Astrocyte (in vitro differentiated cells and primary cell): ENCODE results near the gene WSCD2. TPM values are rescaled to one million over a fixed set of nuclear protein-coding genes. Genes with fewer than 3 reads are reported as not detected.

Experiments used
- DNase-seq: peaks from one replicate; pipeline ENCODE4 v3.0.0-alpha.2; 2010; ENCODE audit warnings: low read depth
- FAIRE-seq: peaks from 2 replicates; lab custom pipeline; 2011; peaks lifted over from hg19 to GRCh38; lab: Jason Lieb, UNC
- H2AFZ ChIP-seq: 2 replicates; pipeline ENCODE4 v1.6.0; 2012; ENCODE audit warnings: low read depth, low read length, inconsistent platforms
- H3K27ac ChIP-seq: 2 replicates; pipeline ENCODE4 v1.5.1; 2011; ENCODE audit warnings: low read depth, low read length, inconsistent platforms
- H3K27me3 ChIP-seq: 2 replicates; pipeline ENCODE4 v1.6.0; 2011; ENCODE audit warnings: low read length, inconsistent platforms; ENCODE audit not compliant: insufficient read depth
- H3K36me3 ChIP-seq: 2 replicates; pipeline ENCODE4 v1.5.1; 2011; ENCODE audit warnings: low read length, inconsistent platforms; ENCODE audit not compliant: insufficient read depth
- H3K4me1 ChIP-seq: 2 replicates; pipeline ENCODE4 v1.5.1; 2011; ENCODE audit warnings: low read length, inconsistent platforms; ENCODE audit not compliant: insufficient read depth
- H3K4me2 ChIP-seq: 2 replicates; pipeline ENCODE4 v1.6.0; 2012; ENCODE audit warnings: low read length, inconsistent platforms
- H3K4me3 ChIP-seq: 2 replicates; pipeline ENCODE4 v1.5.1; 2011; ENCODE audit warnings: low read depth, mild to moderate bottlenecking, low read length, inconsistent platforms; ENCODE audit not compliant: insufficient read depth
- H3K79me2 ChIP-seq: 2 replicates; pipeline ENCODE4 v1.6.0; 2012; ENCODE audit warnings: mild to moderate bottlenecking, low read length, inconsistent platforms; ENCODE audit not compliant: insufficient read depth
- H3K9ac ChIP-seq: 2 replicates; pipeline ENCODE4 v1.6.0; 2012; ENCODE audit warnings: mild to moderate bottlenecking, low read length, inconsistent platforms
- H3K9me3 ChIP-seq: 2 replicates; pipeline ENCODE4 v1.5.1; 2012; ENCODE audit warnings: low read depth, mild to moderate bottlenecking, low read length, inconsistent platforms; ENCODE audit not compliant: insufficient read depth
- H4K20me1 ChIP-seq: 2 replicates; pipeline ENCODE4 v1.6.0; 2012; ENCODE audit warnings: low read length, inconsistent platforms; ENCODE audit not compliant: insufficient read depth
- H3K27ac Mint-ChIP-seq: one replicate; pipeline ENCODE4 v1.8.0; 2021; ENCODE audit warnings: mild to moderate bottlenecking, mixed read lengths; ENCODE audit not compliant: unreplicated experiment
- H3K27me3 Mint-ChIP-seq: one replicate; pipeline ENCODE4 v1.8.0; 2021; ENCODE audit warnings: low read depth, mixed read lengths; ENCODE audit not compliant: unreplicated experiment
- H3K36me3 Mint-ChIP-seq: one replicate; pipeline ENCODE4 v1.8.0; 2021; ENCODE audit warnings: low read depth, mixed read lengths; ENCODE audit not compliant: unreplicated experiment
- H3K4me1 Mint-ChIP-seq: one replicate; pipeline ENCODE4 v1.8.0; 2021; ENCODE audit warnings: low read depth, mixed read lengths; ENCODE audit not compliant: unreplicated experiment
- H3K4me3 Mint-ChIP-seq: one replicate; pipeline ENCODE4 v1.8.0; 2021; ENCODE audit warnings: mild to moderate bottlenecking, moderate library complexity, mixed read lengths; ENCODE audit not compliant: unreplicated experiment
- H3K9me3 Mint-ChIP-seq: one replicate; pipeline ENCODE4 v1.8.0; 2021; ENCODE audit warnings: mild to moderate bottlenecking, mixed read lengths; ENCODE audit not compliant: unreplicated experiment
- EZH2 ChIP-seq: IDR thresholded peaks from 2 replicates; pipeline ENCODE4 v1.6.1; 2012; ENCODE audit warnings: mild to moderate bottlenecking, low read length, inconsistent platforms; ENCODE audit not compliant: insufficient read depth
- total RNA-seq: library from RNA; stranded (reverse); gene quantifications from 2 replicates; pipeline ENCODE4 v1.2.1, GENCODE V29; 2021
- TF ChIP-seq, protein P1 (sequence below): IDR thresholded peaks from 2 replicates; pipeline ENCODE4 v1.5.1; 2011; ENCODE audit warnings: low read depth, mild to moderate bottlenecking, inconsistent platforms, low read length, moderate library complexity; ENCODE audit not compliant: insufficient read depth

Gene WSCD2
- total RNA-seq, 1 donor from 2014 or later: 0.11 TPM

GRCh38 chr12:108257610-108258106, 128.6 kb downstream of the WSCD2 start:
- no peak for DNase-seq
- no peaks in the 10 kb centered on the region for H3K4me1 Mint-ChIP-seq
- peaks cover 16% of the 10 kb centered on the region for H3K27me3 Mint-ChIP-seq
- no peaks in the 10 kb centered on the region for H3K79me2 ChIP-seq
- H4K20me1 ChIP-seq: no peaks in the 10 kb centered on the region
- H3K4me3 ChIP-seq: no peak overlapping the region
- H3K9me3 Mint-ChIP-seq: peaks cover 16% of the 10 kb centered on the region
- H3K4me3 Mint-ChIP-seq: no peak overlapping the region
- H3K36me3 ChIP-seq: no peaks in the 10 kb centered on the region
- H3K4me1 ChIP-seq: no peaks in the 10 kb centered on the region
- no peaks in the 10 kb centered on the region for H3K36me3 Mint-ChIP-seq
- TF ChIP-seq, protein P1, sequence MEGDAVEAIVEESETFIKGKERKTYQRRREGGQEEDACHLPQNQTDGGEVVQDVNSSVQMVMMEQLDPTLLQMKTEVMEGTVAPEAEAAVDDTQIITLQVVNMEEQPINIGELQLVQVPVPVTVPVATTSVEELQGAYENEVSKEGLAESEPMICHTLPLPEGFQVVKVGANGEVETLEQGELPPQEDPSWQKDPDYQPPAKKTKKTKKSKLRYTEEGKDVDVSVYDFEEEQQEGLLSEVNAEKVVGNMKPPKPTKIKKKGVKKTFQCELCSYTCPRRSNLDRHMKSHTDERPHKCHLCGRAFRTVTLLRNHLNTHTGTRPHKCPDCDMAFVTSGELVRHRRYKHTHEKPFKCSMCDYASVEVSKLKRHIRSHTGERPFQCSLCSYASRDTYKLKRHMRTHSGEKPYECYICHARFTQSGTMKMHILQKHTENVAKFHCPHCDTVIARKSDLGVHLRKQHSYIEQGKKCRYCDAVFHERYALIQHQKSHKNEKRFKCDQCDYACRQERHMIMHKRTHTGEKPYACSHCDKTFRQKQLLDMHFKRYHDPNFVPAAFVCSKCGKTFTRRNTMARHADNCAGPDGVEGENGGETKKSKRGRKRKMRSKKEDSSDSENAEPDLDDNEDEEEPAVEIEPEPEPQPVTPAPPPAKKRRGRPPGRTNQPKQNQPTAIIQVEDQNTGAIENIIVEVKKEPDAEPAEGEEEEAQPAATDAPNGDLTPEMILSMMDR: no peak
- no peak for TF ChIP-seq EZH2
- no peak overlapping the region for H3K27ac Mint-ChIP-seq
- H3K27ac ChIP-seq: no peak overlapping the region
- no peak overlapping the region for H2AFZ ChIP-seq
- H3K9me3 ChIP-seq: peaks cover 8% of the 10 kb centered on the region
- H3K4me2 ChIP-seq: no peak overlapping the region
- FAIRE-seq: no peak
- H3K9ac ChIP-seq: no peak overlapping the region
- H3K27me3 ChIP-seq: no peaks in the 10 kb centered on the region

- no peak for TF ChIP-seq EZH2
- TF ChIP-seq, protein P1: no peak
- no peak overlapping the region for H3K4me3 Mint-ChIP-seq
- Histone ChIP-seq H3K27ac (no peak overlapping the region), H3K9me3 (peaks cover 10% of the 10 kb centered on the region), H3K79me2 (no peaks in the 10 kb centered on the region), H2AFZ (no peak overlapping the region), H3K27me3 (no peaks in the 10 kb centered on the region), H3K36me3 (no peaks in the 10 kb centered on the region), H3K4me1 (no peaks in the 10 kb centered on the region), H3K9ac (no peak overlapping the region), H3K4me3 (no peak overlapping the region), H3K4me2 (no peak overlapping the region), H4K20me1 (no peaks in the 10 kb centered on the region)
- DNase-seq (no peak), FAIRE-seq (no peak)
- H3K36me3 Mint-ChIP-seq: no peaks in the 10 kb centered on the region
- H3K4me1 Mint-ChIP-seq: no peaks in the 10 kb centered on the region
- H3K27ac Mint-ChIP-seq: no peak overlapping the region
- H3K27me3 Mint-ChIP-seq: peaks cover 16% of the 10 kb centered on the region
- H3K9me3 Mint-ChIP-seq: peaks cover 17% of the 10 kb centered on the region
Measured at GRCh38 chr12:108260039-108260438, 131.0 kb downstream of the WSCD2 start.

DNA sequence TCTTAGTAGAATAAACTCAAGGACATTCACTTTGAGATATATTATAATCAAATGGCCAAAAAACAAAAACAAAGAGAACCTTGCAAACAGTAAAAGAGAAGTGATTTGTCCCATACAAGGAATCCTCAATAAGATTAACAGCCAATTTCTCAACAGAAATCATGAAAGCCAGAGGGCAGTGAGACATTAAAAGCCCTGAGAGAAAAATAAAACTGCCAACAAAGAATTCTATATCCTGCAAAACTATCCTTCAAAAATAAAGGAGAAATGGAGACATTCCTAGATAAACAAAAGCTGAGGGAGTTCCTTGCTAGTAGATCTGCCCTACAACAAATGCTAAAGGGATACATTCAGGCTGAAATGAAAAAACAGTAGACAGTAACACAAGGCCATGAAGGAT, 131.9 kb downstream of the WSCD2 start:
- H3K27ac Mint-ChIP-seq: no peak overlapping the region
- H3K27me3 ChIP-seq: no peaks in the 10 kb centered on the region
- no peak overlapping the region for H2AFZ ChIP-seq
- H3K27ac ChIP-seq: no peak overlapping the region
- no peak for TF ChIP-seq EZH2
- TF ChIP-seq, protein P1: no peak
- no peak overlapping the region for H3K4me3 ChIP-seq
- FAIRE-seq (no peak), DNase-seq (no peak)
- peaks cover 17% of the 10 kb centered on the region for H3K9me3 Mint-ChIP-seq
- peaks cover 15% of the 10 kb centered on the region for H3K27me3 Mint-ChIP-seq
- no peaks in the 10 kb centered on the region for H3K79me2 ChIP-seq
- H3K4me1 Mint-ChIP-seq: no peaks in the 10 kb centered on the region
- H3K36me3 Mint-ChIP-seq: no peaks in the 10 kb centered on the region
- H3K9me3 ChIP-seq: peaks cover 10% of the 10 kb centered on the region
- no peak overlapping the region for H3K4me3 Mint-ChIP-seq
- no peak overlapping the region for H3K4me2 ChIP-seq
- H3K9ac ChIP-seq: no peak overlapping the region
- no peaks in the 10 kb centered on the region for H3K4me1 ChIP-seq
- H3K36me3 ChIP-seq: no peaks in the 10 kb centered on the region
- H4K20me1 ChIP-seq: no peaks in the 10 kb centered on the region
